Central memory CD8-positive, alpha-beta T cell (primary cell): ENCODE data around the gene IL1R2.

Experiments used
- ATAC-seq: fragments of 150-1000 bp; cut with Tn5 transposase; replicated peaks from 2 replicates; pipeline ENCODE4 v1.10.0; 2022; ENCODE audit warnings: mild to moderate bottlenecking, moderate FRiP score, moderate number of reproducible peaks; ENCODE audit not compliant: poor library complexity, severe bottlenecking; ENCODE audit errors: extremely low read depth
- DNase-seq, 2 donors: peaks; one replicate each; pipeline ENCODE4 v3.0.0; 2021; ENCODE audit warnings: low spot score in 2 of 2
- H3K27ac Mint-ChIP-seq: one replicate; pipeline ENCODE4 v1.8.0; 2022; ENCODE audit warnings: low read depth, mild to moderate bottlenecking, moderate library complexity, mixed read lengths
- H3K27me3 Mint-ChIP-seq: one replicate; pipeline ENCODE4 v1.8.0; 2022; ENCODE audit warnings: mixed read lengths
- H3K36me3 Mint-ChIP-seq: one replicate; pipeline ENCODE4 v1.8.0; 2022; ENCODE audit warnings: mild to moderate bottlenecking, moderate library complexity, mixed read lengths; ENCODE audit not compliant: insufficient read depth
- H3K4me1 Mint-ChIP-seq: one replicate; pipeline ENCODE4 v1.8.0; 2022; ENCODE audit warnings: mixed read lengths
- H3K4me3 Mint-ChIP-seq: one replicate; pipeline ENCODE4 v1.8.0; 2022; ENCODE audit warnings: mild to moderate bottlenecking, moderate library complexity, mixed read lengths
- H3K9me3 Mint-ChIP-seq: one replicate; pipeline ENCODE4 v1.8.0; 2022; ENCODE audit warnings: mixed read lengths

Gene IL1R2

DNA sequence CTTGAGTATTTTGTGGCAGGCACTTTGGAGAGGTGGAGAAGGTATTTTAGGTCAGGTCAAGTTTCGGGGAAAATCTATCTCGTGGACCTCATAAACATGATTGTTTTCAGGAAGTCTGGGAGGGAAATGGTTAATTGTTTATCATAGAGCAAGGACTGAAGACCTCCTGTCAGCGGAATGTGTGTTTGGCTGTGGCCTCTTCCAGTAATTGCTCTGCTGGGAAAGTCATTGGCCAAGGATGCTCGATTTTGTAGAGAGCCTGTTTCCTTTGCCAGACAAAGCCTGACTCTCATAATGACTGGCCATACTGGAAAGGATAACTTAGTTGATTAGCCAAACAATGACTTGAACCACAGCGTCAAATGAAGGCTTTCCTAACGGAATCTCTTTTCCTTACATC lies 30.0 kb downstream of the IL1R2 start:
- Mint-ChIP-seq H3K27me3 (peaks cover 16% of the 10 kb centered on the region), H3K27ac (no peak overlapping the region), H3K36me3 (peaks cover 4% of the 10 kb centered on the region), H3K4me1 (peaks cover 5% of the 10 kb centered on the region), H3K4me3 (no peak overlapping the region), H3K9me3 (no peaks in the 10 kb centered on the region)
- DNase-seq, result no peak
- ATAC-seq, result no peak

DNA sequence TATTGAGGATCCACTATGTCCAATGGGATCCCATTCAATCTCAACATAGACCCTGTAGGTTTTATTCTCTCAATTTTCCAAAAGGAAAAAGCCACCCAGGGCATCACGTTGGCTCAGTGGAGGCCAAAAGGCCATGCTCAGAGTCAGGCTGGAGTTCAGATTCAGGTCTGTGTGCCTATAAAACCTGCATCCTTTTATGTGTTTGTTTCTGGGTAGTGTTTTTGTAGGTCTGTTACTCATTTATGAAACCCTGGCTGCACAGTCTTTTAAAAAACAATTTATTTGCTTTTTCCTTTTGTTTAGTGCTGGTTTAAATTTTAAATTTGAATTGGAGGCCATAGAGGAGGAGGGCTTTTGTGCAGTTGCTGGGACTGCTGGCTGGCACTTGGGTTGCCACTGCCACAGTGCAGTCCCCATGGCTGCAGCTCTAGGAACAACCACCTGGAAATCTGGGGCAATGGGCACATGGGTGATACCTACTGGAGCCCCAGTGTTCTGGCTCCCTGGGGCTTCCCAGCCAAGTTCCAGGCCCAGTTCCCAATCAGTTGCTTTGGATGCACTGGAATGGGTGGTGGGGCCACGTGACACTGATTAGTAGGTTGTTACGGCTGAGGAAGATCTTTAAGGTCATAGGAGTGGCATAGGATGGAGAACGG lies 31.3 kb downstream of the IL1R2 start:
- Mint-ChIP-seq H3K36me3 (peaks cover 4% of the 10 kb centered on the region), H3K27ac (no peak overlapping the region), H3K4me3 (no peak overlapping the region), H3K4me1 (peaks cover 5% of the 10 kb centered on the region), H3K27me3 (peaks cover 16% of the 10 kb centered on the region), H3K9me3 (no peaks in the 10 kb centered on the region)
- ATAC-seq, result no peak
- no peak for DNase-seq

DNA sequence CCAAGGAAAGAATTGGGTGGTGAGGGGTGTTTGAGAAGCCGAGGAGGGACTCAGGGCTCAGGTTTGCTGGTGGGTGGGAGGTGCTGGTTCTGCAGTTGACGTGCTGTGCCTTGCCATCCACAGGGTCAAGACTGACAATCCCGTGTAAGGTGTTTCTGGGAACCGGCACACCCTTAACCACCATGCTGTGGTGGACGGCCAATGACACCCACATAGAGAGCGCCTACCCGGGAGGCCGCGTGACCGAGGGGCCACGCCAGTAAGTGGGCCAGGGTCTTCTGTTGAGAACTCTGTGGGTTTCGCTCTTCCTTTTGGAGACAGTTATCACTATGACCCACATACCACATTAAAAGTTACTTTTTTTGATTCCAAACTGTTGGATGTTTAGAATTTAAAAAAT lies 32.6 kb downstream of the IL1R2 start:
- ATAC-seq, result no peak
- Mint-ChIP-seq H3K27me3 (peaks cover 14% of the 10 kb centered on the region), H3K9me3 (no peaks in the 10 kb centered on the region), H3K27ac (no peak overlapping the region), H3K36me3 (peaks cover 4% of the 10 kb centered on the region), H3K4me1 (peaks cover 5% of the 10 kb centered on the region), H3K4me3 (no peak overlapping the region)
- DNase-seq, result no peak

DNA sequence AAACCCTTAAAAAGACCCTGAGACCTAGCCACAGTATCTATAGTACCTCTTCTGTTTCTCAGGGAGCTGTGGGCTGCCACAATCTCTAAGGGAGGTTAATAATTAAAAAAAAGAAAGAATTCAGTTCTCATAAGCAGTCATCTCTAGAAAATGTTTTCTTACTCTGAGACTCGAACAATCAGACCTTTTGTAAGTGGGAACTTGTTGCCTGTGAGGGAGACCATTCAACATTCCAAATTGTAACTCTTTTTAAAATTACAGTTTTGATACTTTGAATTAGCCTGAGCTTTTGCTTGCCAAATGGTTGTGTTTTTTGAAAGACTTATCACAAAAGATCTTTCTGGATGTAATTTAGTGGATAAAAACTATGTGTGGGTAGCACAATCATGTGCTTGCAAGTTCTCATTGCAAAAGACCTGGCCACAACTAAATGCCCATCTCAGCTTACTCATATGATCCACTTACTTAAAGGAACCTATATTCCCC lies 33.3 kb downstream of the IL1R2 start:
- Mint-ChIP-seq H3K27ac (no peak overlapping the region), H3K27me3 (peaks cover 8% of the 10 kb centered on the region), H3K36me3 (peaks cover 4% of the 10 kb centered on the region)

DNA sequence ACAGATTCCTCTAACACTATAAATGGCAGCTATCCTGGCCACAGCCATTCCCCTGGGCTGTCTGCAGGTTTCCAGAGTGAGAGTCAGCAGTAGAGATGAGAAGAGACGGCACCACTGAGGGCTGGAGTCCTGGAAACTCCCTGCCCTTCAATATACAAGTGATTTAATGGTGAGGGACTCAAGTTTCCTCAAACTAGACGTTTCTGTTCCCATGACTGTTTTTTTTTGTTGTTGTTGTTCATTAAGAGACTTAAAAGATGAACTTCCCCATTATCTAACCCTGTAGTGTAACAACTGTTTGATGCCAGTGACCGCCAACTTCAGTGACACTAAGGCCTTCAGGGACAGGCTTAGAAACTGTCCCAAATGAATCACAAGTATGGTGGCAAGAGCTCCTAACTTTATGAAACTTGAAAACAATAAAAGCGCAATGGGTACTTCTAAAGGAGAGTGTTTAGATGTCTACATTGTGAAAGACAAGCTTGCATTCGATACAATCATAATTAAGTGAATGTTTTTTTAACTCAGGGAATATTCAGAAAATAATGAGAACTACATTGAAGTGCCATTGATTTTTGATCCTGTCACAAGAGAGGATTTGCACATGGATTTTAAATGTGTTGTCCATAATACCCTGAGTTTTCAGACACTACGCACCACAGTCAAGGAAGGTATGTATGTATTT lies 34.0 kb downstream of the IL1R2 start:
- Mint-ChIP-seq H3K4me1 (peaks cover under 1% of the 10 kb centered on the region), H3K36me3 (peaks cover 2% of the 10 kb centered on the region), H3K4me3 (no peak overlapping the region), H3K27me3 (peaks cover 1% of the 10 kb centered on the region), H3K27ac (no peak overlapping the region), H3K9me3 (no peaks in the 10 kb centered on the region)
- no peak for DNase-seq
- no peak for ATAC-seq

More for the DNA sequence above, 33.3 kb downstream of the IL1R2 start:
- H3K4me3 Mint-ChIP-seq, result no peak overlapping the region
- DNase-seq, result no peak
- H3K9me3 Mint-ChIP-seq, result no peaks in the 10 kb centered on the region
- peaks cover 5% of the 10 kb centered on the region for H3K4me1 Mint-ChIP-seq
- ATAC-seq, result no peak

DNA sequence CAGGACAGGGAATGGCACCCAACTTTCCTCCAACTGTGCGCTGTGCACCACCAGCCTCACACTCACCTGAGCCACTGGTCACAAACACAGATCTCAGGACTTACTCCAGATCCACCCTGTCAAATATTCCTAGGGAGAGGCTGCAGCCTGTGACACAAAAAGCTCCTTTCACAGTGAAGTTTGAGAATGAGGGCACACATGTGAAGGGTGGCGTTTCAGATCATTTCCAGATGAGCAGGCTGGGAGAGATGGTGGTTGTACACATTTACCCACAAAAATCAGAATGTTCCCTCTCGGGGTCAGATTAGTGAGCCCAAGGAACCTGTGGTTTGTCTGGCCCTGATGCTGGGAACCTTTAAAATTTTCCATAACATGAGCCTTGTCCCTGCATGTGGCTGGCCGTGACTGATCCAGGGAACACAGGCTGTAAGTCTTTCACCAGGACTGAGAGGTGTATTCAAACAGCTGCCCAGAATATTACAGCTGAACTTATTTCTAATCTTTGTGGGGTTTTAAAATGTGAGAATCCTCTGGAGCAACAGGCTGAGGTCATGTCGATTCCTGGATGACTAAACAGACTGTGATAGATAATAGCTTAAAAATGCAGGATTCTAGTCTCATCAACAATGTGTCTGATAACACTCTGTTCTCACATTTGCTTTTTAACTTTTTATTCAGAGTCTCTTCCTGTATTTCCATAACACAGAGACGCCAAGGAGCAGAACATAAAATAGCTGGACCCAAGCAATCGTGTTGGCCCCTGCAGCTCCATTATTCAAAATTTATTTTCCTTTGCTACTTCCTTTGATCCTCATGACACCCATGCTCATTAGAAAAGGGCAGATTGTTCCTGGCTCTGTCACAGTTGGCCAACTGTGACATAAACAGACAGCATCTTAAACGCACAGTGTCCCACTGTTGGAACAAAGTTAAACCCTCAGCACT lies 35.5 kb downstream of the IL1R2 start:
- Mint-ChIP-seq H3K27ac (no peak overlapping the region), H3K4me3 (no peak overlapping the region), H3K27me3 (no peaks in the 10 kb centered on the region), H3K4me1 (no peaks in the 10 kb centered on the region), H3K36me3 (no peaks in the 10 kb centered on the region), H3K9me3 (no peaks in the 10 kb centered on the region)
- no peak for ATAC-seq
- DNase-seq, result no peak

DNA sequence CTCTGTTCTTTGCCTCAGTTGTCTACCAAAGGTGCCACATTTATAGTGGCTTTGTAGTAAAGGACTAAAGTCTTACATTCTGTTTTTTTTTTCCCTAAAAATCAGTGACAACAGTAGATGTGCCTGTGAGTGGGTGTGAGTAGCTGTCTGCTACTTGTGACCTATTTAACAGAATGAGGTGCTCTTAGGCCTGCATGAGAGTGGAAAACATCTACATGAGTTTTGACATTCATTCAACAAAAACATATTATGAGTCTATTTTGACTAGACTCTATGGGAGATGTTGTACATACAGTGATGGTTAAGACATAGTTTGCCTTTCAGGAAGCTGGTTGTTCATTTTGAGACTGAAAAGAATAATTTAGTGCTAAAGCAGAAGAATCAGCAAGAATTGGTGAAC lies 36.7 kb downstream of the IL1R2 start:
- no peak for DNase-seq
- peaks cover 7% of the 10 kb centered on the region for H3K27me3 Mint-ChIP-seq
- H3K4me1 Mint-ChIP-seq, result peaks cover 8% of the 10 kb centered on the region
- no peaks in the 10 kb centered on the region for H3K36me3 Mint-ChIP-seq
- ATAC-seq, result no peak
- H3K4me3 Mint-ChIP-seq, result no peak overlapping the region
- H3K27ac Mint-ChIP-seq, result no peak overlapping the region
- H3K9me3 Mint-ChIP-seq, result no peaks in the 10 kb centered on the region

DNA sequence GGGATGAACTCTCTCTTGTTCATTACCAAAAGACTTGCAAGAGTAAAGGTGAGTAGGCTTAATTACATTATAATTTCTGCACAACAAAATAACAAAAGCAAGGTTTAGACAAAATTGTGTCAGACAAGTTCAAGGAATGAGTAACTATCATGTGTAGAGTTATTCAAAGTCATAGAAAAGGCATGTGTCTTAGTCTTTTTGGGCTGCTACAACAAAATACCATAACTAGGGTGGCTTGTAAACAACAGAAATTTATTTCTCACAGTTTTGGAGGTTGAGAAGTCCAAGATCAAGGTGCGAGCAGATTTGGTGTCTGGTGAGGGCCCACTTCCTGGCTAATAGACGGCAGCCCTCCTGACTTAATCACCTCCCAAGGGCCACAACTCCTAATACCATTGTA lies 37.6 kb downstream of the IL1R2 start:
- DNase-seq, result no peak
- no peak for ATAC-seq
- Mint-ChIP-seq H3K4me3 (no peak overlapping the region), H3K9me3 (no peaks in the 10 kb centered on the region), H3K36me3 (no peaks in the 10 kb centered on the region), H3K4me1 (peaks cover 15% of the 10 kb centered on the region), H3K27ac (no peak overlapping the region), H3K27me3 (peaks cover 9% of the 10 kb centered on the region)

DNA sequence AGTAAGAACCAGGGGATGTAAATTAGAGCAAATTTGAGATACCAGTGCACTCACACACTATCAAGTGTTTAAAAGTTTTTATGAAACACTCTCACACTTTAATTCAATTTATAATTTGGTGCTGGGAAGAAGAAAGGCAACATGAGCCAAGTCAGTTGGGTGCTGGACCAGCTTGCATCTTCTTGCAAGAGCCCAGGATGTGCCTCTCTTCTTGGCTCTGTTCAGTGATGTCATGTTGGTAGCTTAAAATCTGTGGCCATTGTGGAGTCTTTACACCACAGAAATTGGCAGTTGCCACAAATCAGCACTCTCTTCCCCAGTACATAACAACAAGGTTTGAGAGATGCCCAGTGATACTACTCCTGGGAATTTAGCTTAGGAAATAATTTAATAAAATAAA lies 38.2 kb downstream of the IL1R2 start:
- peaks cover 3% of the 10 kb centered on the region for H3K36me3 Mint-ChIP-seq
- peaks cover 15% of the 10 kb centered on the region for H3K4me1 Mint-ChIP-seq
- no peak overlapping the region for H3K4me3 Mint-ChIP-seq
- peaks cover 9% of the 10 kb centered on the region for H3K27me3 Mint-ChIP-seq
- no peaks in the 10 kb centered on the region for H3K9me3 Mint-ChIP-seq
- DNase-seq, result no peak
- no peak overlapping the region for H3K27ac Mint-ChIP-seq
- no peak for ATAC-seq

DNA sequence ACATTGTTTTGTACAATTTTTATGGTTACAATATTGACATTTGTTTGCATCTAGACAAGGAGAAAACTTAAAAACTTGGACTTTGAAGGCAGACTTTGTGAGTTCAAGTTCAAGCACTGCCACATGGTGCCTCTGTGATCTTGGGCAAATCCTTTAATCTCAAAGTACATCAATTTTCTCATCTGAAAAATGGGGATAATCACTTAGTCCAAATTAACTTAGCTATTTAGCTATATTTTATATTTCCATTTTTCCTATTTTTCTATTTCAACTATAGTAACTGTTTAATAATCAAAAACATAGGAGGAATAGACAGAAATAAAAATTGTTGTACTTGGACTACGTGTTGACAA lies 38.7 kb downstream of the IL1R2 start:
- ATAC-seq (no peak), DNase-seq (no peak)
- peaks cover 3% of the 10 kb centered on the region for H3K36me3 Mint-ChIP-seq
- no peak overlapping the region for H3K27ac Mint-ChIP-seq
- H3K9me3 Mint-ChIP-seq, result no peaks in the 10 kb centered on the region
- no peak overlapping the region for H3K4me3 Mint-ChIP-seq
- peaks cover 15% of the 10 kb centered on the region for H3K4me1 Mint-ChIP-seq
- H3K27me3 Mint-ChIP-seq, result peaks cover 9% of the 10 kb centered on the region

DNA sequence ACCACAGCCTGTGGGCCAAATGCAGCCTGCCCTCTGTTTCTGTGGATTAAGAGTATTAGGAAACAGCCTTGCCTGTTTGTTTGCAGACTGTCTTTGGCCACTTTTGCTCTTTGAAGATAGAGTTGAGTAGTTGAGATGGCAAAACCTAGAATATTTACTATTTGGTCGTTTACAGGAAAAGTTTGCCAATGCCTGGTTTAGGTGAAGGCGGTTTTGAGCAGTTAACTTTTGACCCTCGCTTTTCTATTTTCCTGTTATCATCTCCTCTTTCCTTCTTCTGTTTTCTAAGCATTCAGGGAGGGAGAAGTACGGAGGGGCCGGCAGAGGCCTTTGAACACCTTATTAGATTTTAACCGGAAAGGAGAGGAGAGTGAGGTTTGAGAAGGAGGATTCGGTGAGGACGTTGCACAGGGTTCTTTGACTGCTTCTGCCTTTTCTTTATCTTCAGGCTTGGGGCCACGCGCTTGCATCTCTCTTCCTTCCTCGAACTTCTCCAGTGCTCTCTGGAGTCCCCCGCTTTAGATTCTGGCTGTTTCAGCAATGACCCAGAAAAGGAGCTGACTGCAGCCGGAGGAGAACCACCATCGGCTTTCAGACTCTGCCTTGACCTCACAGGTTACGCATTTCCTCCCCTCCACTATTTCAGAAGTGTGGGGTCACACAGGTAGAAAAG lies 39.2 kb downstream of the IL1R2 start:
- DNase-seq (no peak), ATAC-seq (no peak)
- Mint-ChIP-seq H3K4me3 (no peak overlapping the region), H3K9me3 (no peaks in the 10 kb centered on the region), H3K27ac (no peak overlapping the region), H3K27me3 (peaks cover 9% of the 10 kb centered on the region), H3K4me1 (peaks cover 15% of the 10 kb centered on the region), H3K36me3 (peaks cover 3% of the 10 kb centered on the region)

DNA sequence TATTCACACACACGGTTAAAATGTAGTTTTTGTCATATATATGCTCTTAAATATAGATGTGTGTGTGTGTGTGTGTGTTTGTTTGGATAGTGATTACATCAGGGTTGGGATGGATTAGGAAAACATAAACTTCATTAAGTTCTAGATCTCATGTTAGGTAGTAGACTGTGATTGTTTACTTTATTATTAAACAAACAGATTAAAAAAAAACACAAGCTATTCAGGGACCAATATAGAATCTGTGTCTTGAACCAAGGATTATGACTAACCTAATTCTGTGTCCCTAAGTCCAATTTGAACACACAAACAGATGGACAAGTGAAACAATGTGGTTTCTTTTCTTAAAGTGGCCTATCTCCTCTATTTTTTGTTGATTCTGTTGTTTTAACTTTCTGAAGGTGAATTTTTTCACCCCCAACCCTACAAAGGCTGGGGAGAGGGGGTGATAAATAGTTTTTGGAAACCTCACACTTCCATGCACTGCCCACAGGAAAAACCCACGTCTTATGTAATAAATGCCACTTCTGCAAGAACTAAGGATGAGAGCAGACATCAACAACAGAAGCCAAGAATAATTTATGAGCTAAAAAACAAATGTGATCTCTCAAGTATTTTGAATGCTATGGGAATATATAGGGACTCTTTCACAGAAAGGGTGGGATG lies 40.7 kb downstream of the IL1R2 start:
- peaks cover 3% of the 10 kb centered on the region for H3K36me3 Mint-ChIP-seq
- peaks cover 15% of the 10 kb centered on the region for H3K4me1 Mint-ChIP-seq
- DNase-seq (no peak), ATAC-seq (no peak)
- H3K9me3 Mint-ChIP-seq, result no peaks in the 10 kb centered on the region
- no peak overlapping the region for H3K4me3 Mint-ChIP-seq
- H3K27me3 Mint-ChIP-seq, result peaks cover 21% of the 10 kb centered on the region
- H3K27ac Mint-ChIP-seq, result no peak overlapping the region
